ENCODE measurements around the gene SPHKAP. TPM values are rescaled to one million over a fixed set of nuclear protein-coding genes. Genes with fewer than 3 reads are reported as not detected.

The SPHKAP gene
- total RNA-seq, 2 donors from 2014 or later, result not detected

DNA sequence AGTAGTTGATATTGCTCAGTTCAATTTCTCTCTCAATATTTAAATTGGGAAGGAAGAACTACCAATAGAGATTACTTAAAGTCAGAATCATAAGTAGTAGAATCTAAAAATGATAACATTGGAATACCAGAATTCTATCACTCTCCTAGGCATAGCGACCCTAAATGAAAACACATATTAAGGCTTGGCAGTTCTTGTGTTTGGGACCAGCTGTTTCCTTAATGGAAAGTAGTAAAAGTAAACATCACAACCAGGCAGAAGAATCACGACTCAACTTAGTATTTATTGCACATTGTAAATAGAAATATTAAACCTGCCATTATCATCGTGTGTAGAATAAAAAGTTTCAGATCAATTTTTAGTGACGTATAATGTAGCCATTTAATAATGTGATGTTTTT is 117.5 kb downstream of the SPHKAP start:
- Histone ChIP-seq H3K36me3 (replicated peaks in 1 of 2; ENCODE audit: insufficient read depth in 1 of 2, low read depth in 2 of 2) (no peaks in the 10 kb centered on the region), H3K27ac (no peak overlapping the region), H3K27me3 (no peaks in the 10 kb centered on the region), H3K9me3 (no peaks in the 10 kb centered on the region), H3K4me1 (no peaks in the 10 kb centered on the region), H3K4me3 (no peak overlapping the region)
- 59 to 71% methylated on average over 4 of the region's 4 CpGs for WGBS, 2 donors
- TF ChIP-seq POLR2A (IDR thresholded peaks at IDR 0.05), result no peak
- TF ChIP-seq, protein P1, sequence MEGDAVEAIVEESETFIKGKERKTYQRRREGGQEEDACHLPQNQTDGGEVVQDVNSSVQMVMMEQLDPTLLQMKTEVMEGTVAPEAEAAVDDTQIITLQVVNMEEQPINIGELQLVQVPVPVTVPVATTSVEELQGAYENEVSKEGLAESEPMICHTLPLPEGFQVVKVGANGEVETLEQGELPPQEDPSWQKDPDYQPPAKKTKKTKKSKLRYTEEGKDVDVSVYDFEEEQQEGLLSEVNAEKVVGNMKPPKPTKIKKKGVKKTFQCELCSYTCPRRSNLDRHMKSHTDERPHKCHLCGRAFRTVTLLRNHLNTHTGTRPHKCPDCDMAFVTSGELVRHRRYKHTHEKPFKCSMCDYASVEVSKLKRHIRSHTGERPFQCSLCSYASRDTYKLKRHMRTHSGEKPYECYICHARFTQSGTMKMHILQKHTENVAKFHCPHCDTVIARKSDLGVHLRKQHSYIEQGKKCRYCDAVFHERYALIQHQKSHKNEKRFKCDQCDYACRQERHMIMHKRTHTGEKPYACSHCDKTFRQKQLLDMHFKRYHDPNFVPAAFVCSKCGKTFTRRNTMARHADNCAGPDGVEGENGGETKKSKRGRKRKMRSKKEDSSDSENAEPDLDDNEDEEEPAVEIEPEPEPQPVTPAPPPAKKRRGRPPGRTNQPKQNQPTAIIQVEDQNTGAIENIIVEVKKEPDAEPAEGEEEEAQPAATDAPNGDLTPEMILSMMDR (IDR thresholded peaks at IDR 0.05), result no peak
- ATAC-seq (no peak), DNase-seq (no peak)
- intact Hi-C loops (cut with DNase I), result no loop called here

DNA sequence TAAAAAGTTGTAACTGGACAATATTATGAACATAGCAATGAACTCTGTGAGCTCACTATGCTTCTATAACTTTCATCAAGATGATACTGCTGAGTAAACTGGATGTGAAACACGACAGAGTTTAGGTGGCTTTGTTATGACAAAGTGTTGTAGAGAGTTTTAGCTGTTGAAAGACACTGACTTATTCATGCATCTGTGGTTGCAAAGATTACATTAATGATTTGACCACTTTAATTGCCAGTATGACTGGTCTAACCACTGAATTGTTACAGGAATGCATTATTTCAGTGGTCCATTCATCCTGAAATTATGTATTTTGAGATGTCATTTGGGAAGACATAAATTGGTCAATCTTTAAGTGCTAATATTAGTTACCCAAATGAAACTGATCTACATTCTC is 117.9 kb downstream of the SPHKAP start:
- Histone ChIP-seq H3K27me3 (no peaks in the 10 kb centered on the region), H3K36me3 (replicated peaks in 1 of 2; ENCODE audit: insufficient read depth in 1 of 2, low read depth in 2 of 2) (no peaks in the 10 kb centered on the region), H3K4me3 (no peak overlapping the region), H3K9me3 (no peaks in the 10 kb centered on the region), H3K27ac (no peak overlapping the region), H3K4me1 (no peaks in the 10 kb centered on the region)
- no peak for DNase-seq
- no peak for TF ChIP-seq POLR2A (IDR thresholded peaks at IDR 0.05)
- TF ChIP-seq, protein P1 (IDR thresholded peaks at IDR 0.05), result no peak
- 51 to 63% methylated on average over 1 of the region's 1 CpG for WGBS, 2 donors
- intact Hi-C loops (cut with DNase I), result no loop called here
- no peak for ATAC-seq

DNA sequence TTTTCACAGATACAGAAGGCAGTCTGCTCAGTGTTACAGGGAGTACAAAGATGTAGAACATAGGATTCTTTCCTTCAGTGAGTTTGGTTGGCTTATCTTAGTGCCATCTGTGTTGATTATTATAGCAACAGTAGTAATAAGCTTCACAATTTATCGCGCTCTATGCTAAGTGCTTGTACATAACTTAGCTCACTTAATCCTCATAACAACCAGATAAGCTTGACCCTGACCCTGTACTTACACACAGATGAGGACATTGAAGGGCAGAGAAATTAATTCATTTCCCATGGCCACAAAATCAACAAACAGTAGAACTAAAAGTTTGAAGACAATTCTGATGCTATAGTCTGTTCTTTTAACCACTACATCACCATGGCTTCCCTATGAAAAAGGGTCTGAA is 121.8 kb downstream of the SPHKAP start:
- H3K4me1 ChIP-seq, result no peaks in the 10 kb centered on the region
- WGBS, 2 donors, result 25 to 38% methylated on average over 2 of the region's 2 CpGs
- H3K27me3 ChIP-seq, result no peaks in the 10 kb centered on the region
- TF ChIP-seq, protein P1 (IDR thresholded peaks at IDR 0.05), result no peak
- TF ChIP-seq POLR2A (IDR thresholded peaks at IDR 0.05), result no peak
- H3K9me3 ChIP-seq, result no peaks in the 10 kb centered on the region
- intact Hi-C loops (cut with DNase I), result loop anchor here (10.0 kb wide), 1 partner anchor 595 kb away; no protein-coding TSS in a partner anchor
- H3K4me3 ChIP-seq, result no peak overlapping the region
- no peak for ATAC-seq
- H3K36me3 ChIP-seq (replicated peaks in 1 of 2; ENCODE audit: insufficient read depth in 1 of 2, low read depth in 2 of 2), result no peaks in the 10 kb centered on the region
- no peak overlapping the region for H3K27ac ChIP-seq
- no peak for DNase-seq

DNA sequence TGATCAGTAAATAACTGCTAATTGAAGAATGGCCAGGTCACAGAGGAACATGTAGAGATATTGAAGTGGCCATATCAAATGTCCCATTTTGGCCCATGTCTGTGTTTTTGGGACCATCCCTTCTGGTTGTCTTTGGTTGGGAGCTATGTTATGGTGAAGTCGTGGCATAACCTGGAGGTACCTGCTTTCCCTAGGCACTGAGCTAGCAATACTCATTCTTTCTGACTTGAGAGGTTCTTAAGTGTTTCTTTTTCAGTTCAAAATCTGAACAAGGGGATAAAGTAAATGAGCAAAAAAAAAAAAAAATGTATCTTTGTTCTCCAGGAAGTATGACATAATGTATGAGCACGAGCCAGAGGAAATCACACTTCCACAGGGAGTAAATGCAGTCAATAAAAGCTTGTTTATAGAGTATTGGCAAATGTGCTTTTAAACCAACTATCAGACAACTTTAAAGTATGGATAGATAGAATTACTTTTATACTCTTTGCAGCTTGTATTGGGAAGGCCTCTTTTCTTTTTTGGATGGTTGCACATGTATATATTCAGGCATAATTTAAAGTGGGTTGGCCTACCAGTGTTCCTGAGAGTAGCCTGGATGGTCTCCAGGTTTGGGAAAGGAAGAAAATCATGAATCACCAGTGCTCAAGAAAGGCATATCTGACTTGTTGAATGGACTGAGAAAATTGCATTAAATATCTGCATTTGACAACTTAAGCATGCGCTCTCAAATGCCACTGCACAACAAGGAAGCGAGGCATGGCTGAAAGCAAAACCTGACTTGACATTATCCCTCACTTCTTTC is 125.0 kb downstream of the SPHKAP start:
- Histone ChIP-seq H3K27ac (no peak overlapping the region), H3K9me3 (no peaks in the 10 kb centered on the region), H3K36me3 (replicated peaks in 1 of 2; ENCODE audit: insufficient read depth in 1 of 2, low read depth in 2 of 2) (no peaks in the 10 kb centered on the region), H3K4me1 (no peaks in the 10 kb centered on the region), H3K27me3 (no peaks in the 10 kb centered on the region), H3K4me3 (no peak overlapping the region)
- WGBS, 2 donors, result 66 to 76% methylated on average over 4 of the region's 4 CpGs
- ATAC-seq (no peak), DNase-seq (no peak)
- intact Hi-C loops (cut with DNase I), result loop anchor here (10.0 kb wide), 1 partner anchor 598 kb away; no protein-coding TSS in a partner anchor
- TF ChIP-seq, protein P1 (IDR thresholded peaks at IDR 0.05), result no peak
- no peak for TF ChIP-seq POLR2A (IDR thresholded peaks at IDR 0.05)
